NCI-H345 (cell line): ENCODE results near the gene TMEM168.
"Not testable (repeated sequence)": the region's sequence is repeated elsewhere in the genome, so short reads cannot be mapped to it uniquely, and the experiment has no call there.

Experiments used
- DNase-seq: peaks from one replicate; lab custom pipeline; 2025; lab: John Stamatoyannopoulos, UW

The TMEM168 gene

DNA sequence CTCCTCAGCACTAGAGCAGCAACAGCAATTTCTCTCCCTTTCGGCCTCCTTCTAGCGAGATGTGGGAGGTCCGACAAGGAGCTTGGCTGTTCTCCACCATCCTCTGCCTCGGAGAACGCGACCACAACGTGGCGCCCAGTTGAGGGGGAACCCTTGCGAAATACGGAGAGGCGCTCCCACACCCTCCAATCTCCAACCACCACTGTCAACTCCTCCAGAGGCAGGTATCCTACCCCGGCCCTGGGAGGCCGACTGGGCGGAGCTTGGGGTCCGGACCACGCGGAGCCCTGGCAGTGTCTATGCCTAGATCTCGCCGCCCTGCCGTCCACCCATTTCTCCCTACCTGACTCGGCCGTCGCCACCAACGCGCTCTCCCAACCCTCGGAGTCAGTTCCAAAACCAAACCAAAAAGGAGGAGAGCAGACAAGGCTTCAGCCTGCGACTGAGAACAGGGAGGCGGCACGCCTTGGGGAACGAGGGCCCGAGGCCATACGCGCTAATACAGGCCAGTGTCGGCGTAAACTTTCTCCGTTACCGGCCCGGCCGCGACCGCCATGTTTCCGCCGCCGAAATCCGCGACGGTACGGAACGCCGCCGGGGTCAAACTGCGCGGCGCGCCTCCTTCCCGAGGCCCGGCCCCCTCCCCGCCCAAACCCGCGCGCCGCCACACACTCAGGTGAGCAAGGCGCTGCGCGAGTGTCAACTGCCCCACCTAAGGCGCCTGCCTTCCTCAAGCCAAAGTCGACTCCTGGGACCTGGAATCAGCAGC, at the start of gene TMEM168:
TSS of gene TMEM168 (minus strand) at position 577 of the 769 bp plus-strand sequence. CDS start 5,568 bp downstream, outside the sequence.
- DNase-seq, result peak; percentile 84

DNA sequence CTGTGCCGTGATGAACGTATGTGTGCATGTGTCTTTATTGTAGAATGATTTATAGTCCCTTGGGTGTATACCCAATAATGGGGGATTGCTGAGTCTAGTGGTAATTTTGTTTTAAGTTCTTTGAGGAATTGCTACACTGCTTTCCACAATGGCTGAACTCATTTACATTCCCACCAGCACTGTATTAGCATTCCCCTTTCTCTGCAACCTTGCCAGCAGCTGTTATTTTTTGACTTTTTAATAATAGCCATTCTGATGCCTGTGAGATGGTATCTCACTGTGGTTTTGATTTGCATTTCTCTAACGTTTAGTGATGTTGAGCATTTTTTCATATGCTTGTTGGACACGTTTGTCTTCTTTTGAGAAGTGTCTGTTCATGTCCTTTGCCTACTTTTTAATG, 45.7 kb upstream of the TMEM168 start:
- DNase-seq, result not testable (repeated sequence)

DNA sequence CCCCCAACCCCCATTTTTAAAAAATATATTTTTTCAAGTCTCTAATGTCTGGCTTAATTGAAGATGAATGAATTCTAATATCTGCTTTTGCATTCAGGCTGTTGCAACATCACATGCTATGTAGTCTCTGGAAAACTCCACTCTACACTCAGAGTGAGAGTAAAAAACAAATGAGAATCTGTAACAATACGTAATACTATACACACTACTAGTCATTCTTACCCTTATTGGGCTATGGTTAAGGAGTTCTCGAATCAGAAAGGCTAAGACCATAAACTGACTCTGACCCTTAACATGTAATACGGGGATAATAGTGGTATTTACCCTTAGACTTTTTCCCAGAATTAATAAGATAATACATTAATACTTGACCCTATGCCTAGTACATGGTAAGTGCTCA, 42.9 kb upstream of the TMEM168 start:
- DNase-seq, result no peak

DNA sequence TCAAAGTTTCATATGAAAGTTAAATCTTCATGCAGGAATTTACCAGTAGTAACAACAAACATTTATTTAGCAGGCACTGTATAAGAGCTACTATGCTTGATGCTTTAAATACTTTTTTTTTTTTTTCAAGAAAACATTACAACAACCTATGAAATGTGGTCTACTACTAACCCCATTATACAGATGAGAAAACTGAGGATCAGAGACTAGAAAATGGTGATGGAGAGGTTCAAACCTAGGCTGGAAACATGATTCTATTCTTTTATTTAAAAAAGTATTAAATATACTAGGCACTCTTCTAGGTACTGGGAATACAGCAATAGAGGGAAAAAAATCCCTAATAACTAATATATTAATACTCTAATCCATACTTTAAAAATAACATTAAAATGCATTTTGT, 40.6 kb upstream of the TMEM168 start:
- DNase-seq, result no peak

DNA sequence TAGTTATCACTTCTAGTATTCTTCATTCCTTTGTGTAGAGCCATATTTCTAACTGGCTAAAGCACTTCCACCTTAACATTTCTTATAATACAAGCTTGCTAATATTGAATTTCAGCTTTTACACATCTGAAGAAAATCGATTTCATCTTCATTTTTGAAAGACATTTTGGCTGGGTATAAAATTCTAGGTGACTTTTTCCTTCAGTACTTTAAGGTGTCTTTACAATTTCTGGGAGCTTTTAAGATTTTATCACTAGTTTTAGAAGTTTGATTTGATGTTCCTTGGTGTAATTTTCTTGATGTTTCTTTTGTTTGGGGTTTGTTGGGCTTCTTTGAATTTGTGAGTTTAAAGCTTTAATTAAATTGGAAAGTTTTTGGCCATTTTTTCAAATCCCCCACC, 38.5 kb upstream of the TMEM168 start:
- DNase-seq, result no peak

DNA sequence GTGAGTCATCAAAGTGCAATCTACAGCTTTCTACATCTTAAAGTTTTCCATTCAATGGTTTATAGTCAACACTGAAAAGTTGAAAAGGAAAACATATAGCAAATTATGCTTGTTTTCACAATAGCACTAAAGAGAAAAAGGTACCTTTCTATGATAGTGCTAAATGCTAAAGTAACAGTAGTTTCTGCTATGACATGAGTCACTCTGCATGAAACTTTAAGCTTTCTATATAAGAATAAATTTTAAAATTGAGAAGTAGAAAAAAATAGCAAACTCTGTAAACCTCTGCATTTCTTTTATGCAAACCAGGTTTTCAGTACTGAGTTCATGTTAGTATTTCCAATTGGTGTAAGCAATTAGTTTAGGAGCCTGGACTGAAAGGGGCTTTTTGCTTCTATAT, 31.2 kb upstream of the TMEM168 start:
- no peak for DNase-seq

DNA sequence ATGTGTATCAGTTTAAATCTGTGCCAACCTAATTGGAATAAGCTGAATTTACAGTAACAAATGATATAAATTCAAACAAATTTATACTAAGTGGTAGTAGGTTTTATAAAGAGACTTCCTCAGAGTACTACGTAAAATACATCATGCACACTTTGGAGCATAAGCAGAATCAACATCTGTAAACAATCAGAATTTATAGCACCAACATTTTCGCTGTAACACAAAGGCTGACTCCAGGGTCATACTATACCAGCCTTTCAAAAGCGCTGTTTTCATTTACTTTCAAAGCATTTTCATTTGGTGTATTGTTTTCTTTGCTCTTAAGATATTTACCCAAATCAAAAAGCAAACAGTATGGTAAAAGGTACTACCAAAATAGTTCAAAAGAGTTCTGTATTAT, 29.3 kb upstream of the TMEM168 start:
- no peak for DNase-seq

GRCh38 chr7:112806156-112806555, 16.0 kb upstream of the TMEM168 start:
- DNase-seq, result no peak

DNA sequence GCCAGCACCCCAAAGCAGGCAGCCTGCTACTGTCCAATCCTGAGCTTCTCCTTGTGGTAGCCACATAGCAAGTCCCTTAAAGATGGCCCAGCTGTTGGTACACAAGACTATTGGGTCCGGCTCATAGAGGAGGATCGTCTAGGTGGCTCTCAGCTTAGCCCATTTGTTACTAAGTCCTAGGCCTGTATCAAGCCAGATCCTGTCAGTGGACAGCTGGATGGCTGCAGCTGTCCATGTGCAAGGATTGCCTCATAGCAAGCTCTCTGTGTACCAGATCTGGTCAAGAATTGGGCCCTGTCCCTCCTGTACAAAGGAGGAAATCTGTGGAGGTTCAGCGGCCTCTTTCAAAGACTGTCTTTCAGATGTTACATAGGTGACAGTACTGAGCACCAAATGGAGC, 12.2 kb upstream of the TMEM168 start:
- DNase-seq, result no peak

DNA sequence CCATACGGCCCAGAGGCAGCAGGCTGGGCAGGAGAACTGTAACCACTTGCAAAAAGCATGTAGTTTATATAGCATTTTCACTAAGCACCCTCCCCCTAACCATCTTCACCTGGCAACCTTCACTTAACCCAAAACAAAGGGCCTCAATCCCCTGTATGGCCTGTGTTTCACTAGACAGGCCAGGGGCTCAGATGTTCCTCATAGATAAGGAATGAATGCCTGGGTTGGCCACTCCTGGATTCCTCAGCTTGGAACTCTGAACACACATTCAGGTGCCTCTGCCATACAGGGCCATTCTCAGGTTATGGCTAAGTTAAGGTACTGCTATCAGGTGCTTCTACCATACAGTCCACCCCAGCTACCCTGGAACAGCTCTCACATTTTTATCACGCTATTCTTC, 10.3 kb upstream of the TMEM168 start:
- no peak for DNase-seq

- no peak for DNase-seq
Observed at GRCh38 chr7:112799448-112800120, 9.4 kb upstream of the TMEM168 start.

- no peak for DNase-seq
Observed at GRCh38 chr7:112798274-112799159, 8.3 kb upstream of the TMEM168 start.

DNA sequence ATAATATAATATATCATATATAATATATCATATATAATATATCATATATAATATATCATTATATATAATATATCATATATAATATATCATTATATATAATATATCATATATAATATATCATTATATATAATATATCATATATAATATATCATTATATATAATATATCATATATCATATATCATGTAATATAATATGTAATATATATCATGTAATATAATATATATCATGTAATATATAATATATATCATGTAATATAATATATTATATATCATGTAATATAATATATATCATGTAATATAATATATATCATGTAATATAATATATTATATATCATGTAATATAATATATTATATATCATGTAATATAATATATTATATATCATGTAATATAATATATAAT, 6.4 kb upstream of the TMEM168 start:
- DNase-seq, result not testable (repeated sequence)

GRCh38 chr7:112792441-112792840, 2.2 kb upstream of the TMEM168 start:
- no peak for DNase-seq

- no peak for DNase-seq
Observed at GRCh38 chr7:112791465-112792168, 1.4 kb upstream of the TMEM168 start.

- no peak for DNase-seq
Observed at GRCh38 chr7:112790586-112791003, 402 bp upstream of the TMEM168 start.

DNA sequence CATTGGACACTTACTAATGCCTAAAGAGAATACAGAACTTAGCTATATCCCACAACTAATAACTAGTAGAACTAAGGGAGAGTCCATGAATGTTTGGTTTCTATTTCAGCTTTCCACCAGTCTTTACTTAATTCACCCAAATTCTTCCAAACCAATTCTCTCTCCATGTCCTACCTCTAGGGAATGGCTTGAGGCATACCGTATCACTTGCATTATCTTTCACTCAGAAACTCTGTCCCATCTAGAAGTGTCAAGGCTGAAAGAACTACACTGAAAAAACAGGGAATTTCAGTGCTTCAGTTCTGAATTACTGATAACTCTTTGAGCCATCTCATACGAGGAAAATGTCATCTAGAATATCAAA, 758 bp downstream of the TMEM168 start:
- DNase-seq, result no peak

DNA sequence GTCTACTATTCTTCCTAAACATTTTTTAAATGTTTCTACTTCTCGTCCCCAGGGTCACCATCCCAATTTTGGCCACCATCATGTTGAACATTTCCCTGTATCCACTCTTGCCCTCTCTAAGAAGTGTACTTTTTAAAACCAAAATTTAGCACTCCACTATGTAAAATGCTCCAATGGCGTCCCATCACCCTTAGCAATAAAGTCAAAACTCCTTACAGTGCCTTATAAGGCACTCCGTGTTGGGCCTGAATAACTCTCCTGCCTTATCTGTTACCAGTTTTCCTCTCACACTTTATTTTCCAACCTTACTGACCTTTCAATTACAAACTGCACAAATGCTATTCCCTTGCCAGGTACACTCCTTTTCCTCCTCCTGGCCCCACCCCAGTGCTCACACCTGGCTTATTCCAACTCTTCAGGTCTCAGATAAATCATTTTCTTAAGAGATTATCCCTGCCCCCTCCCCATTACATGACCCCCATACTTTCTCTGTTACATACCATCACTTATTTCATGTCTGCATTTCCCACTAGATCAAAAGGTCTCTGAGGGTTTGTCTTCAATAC, 1.3 kb downstream of the TMEM168 start:
- DNase-seq, result no peak

GRCh38 chr7:112784603-112785002, 5.6 kb downstream of the TMEM168 start:
- DNase-seq, result no peak

DNA sequence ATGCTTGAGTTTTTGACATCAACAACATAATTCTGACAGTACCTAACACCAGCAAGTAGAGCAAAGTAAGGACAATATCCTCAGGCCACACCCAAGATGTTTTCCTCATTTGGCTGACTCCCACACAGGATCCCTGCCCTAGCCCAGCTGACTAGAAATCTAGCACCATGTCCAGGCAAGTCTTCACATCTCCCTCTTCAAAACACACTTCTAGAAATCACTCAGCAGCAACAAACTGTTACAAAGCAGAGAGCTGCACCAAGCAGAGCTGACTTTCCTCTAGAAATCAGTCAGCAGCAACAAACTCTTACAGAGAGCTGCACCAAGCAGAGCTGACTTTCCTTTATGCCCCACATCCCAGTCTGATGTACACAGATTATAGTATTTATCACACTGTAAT, 7.7 kb downstream of the TMEM168 start:
- DNase-seq, result no peak

DNA sequence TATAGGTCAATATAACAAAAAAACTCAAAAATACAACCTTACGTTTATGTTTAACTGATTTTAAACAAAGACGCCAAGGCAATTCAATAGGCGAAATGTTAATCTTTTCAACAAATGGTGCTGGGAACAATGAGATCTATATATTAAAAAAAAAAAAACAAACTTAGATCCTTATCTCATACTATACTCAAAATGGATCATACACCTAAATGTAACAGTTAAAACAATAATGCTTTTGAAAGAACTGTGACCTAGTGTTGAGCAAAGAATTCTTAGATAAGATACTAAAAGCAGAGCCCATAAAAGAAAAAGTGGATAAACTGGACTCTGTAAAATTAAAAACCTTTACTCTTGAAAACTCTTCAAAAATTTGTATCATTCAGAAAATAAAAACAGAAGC, 8.6 kb downstream of the TMEM168 start:
- DNase-seq, result no peak

GRCh38 chr7:112781110-112781509, 9.1 kb downstream of the TMEM168 start:
- no peak for DNase-seq
